Measurements from ENCODE around the gene PAMR1.
"Not testable (repeated sequence)": the region's sequence is repeated elsewhere in the genome, so short reads cannot be mapped to it uniquely, and the experiment has no call there.

The PAMR1 gene

GRCh38 chr11:35523861-35524260 lies 1.6 kb downstream of the PAMR1 start:
- no peak for TF ChIP-seq CTCF (IDR thresholded peaks at IDR 0.05; ENCODE audit: control extremely low read depth, extremely low read depth, low read depth, missing control alignments)
- DNase-seq (ENCODE audit: extremely low spot score): no peak
- ChIA-PET POLR2A (no interaction called here), CTCF (interaction anchor here (1.5 kb wide), 1 partner anchor 39 kb away, joined by 5 read pairs; no protein-coding TSS in a partner anchor)

DNA sequence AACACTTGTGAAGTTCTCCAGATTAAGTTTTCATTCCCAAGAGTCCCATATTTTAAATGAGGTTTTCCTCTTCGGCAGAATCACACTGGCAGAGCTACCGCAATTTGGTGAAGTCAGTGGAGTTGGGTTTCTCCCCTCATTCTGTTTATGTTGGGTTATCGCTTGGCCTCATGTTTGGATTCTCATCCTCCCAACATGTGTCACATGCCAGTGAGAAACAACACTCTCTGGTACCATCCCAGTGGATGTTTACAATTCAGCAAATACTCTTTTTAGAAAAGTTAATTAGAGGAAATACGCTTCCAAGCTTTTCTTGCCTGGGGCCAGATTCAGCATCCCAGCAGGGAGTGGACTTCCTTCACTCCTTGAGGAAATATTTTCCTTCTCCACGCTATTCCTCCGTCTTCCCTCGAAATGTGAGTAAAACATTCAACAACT lies 2.1 kb downstream of the PAMR1 start:
- CTCF ChIA-PET: interaction anchor here (1.5 kb wide), 1 partner anchor 38 kb away, joined by 5 read pairs; no protein-coding TSS in a partner anchor
- TF ChIP-seq CTCF (IDR thresholded peaks at IDR 0.05; ENCODE audit: control extremely low read depth, extremely low read depth, low read depth, missing control alignments): no peak
- POLR2A ChIA-PET: no interaction called here
- DNase-seq (ENCODE audit: extremely low spot score): no peak

DNA sequence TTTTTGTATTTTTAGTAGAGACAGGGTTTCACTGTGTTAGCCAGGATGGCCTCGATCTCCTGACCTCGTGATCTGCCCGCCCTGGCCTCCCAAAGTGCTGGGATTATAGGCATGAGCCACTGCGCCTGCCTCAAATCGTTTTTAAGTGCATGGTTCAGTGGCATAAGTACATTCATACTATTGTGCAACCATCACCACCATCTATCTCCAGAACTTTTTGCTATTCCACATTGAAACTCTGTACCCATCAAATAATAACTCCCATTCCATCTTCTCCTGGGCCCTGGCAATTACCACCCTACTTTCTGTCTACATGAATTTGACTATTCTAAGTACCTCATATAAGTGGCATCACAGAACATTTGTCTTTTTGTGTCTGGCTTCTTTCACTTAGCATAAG lies 3.3 kb downstream of the PAMR1 start:
- DNase-seq (ENCODE audit: extremely low spot score); POLR2A ChIA-PET: not testable (repeated sequence)
- CTCF ChIA-PET: interaction anchor here (0.9 kb wide), 1 partner anchor 43 kb away, joined by 3 read pairs; no protein-coding TSS in a partner anchor

DNA sequence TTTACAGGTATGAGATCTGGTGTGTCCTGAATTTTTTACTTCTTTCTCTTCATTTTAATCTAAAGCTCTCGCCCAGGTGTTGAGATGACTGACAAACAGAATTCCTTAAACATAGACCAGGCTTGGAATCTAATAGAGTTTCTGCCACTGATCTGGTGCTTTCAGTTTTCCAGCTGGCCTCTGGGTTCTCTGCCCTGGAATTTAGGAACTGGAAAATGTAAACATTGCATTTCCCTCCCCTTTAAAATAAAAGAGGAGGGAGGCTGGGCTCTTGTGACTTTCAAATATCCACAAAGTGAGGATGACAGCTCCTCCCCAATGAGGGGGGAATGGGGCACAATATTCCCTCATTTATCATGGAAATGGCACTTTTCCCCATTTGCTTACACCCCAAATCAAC lies 5.0 kb downstream of the PAMR1 start:
- no peak for TF ChIP-seq CTCF (IDR thresholded peaks at IDR 0.05; ENCODE audit: control extremely low read depth, extremely low read depth, low read depth, missing control alignments)
- CTCF ChIA-PET: no interaction called here
- POLR2A ChIA-PET: no interaction called here

DNA sequence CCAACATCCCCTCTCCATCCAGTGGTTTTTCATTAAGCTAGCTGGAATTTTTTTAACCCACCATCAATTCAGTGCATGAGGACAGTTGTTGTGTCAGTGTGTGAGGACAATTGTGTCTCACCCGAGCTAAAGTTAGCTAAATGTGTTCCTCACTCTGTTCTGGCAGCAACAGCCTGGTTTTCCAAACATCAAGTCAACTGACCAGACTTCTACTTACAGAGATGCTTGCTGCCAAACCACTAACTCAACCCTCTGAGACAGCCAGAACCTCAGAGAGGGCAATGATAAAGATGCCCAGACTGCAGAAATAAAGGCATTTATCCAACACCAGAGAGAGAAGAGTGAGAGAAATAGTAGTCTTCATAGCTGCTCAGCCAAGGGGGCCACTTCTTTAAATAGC lies 6.7 kb downstream of the PAMR1 start:
- no peak for TF ChIP-seq CTCF (IDR thresholded peaks at IDR 0.05; ENCODE audit: control extremely low read depth, extremely low read depth, low read depth, missing control alignments)
- ChIA-PET CTCF (interaction anchor here (1.0 kb wide), 1 partner anchor 16 kb away, joined by 3 read pairs; no protein-coding TSS in a partner anchor), POLR2A (no interaction called here)
- DNase-seq (ENCODE audit: extremely low spot score): no peak

More for the DNA sequence above, 5.0 kb downstream of the PAMR1 start:
- no peak for DNase-seq (ENCODE audit: extremely low spot score)

- POLR2A ChIA-PET: no interaction called here
- CTCF ChIA-PET: no interaction called here
- DNase-seq (ENCODE audit: extremely low spot score): no peak
- TF ChIP-seq CTCF (IDR thresholded peaks at IDR 0.05; ENCODE audit: control extremely low read depth, extremely low read depth, low read depth, missing control alignments): no peak
Observed at GRCh38 chr11:35517481-35517880, 7.9 kb downstream of the PAMR1 start.

DNA sequence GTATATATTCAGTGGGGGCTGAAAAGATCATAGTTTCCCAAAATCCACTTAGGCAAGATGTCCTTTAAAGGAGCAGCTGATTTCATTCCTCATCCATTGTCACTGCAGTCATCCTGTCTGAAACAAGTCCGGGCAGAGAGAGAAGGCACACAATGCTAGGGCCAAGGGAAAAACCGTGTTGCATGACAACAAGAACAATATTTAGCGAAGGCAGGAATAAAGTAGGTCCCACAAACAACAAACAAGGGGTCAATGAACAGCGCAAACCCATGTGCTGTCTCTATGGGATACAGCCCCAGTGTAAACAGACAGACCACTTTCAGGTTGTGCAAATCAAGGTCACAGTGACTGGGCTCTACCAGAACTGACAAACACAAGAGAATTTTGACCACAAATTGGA lies 9.0 kb downstream of the PAMR1 start:
- POLR2A ChIA-PET: no interaction called here
- no peak for DNase-seq (ENCODE audit: extremely low spot score)

More for the DNA sequence above, 9.0 kb downstream of the PAMR1 start:
- CTCF ChIA-PET: no interaction called here
- no peak for TF ChIP-seq CTCF (IDR thresholded peaks at IDR 0.05; ENCODE audit: control extremely low read depth, extremely low read depth, low read depth, missing control alignments)
